ENCODE measurements around the gene BIRC5. TPM values are rescaled to one million over a fixed set of nuclear protein-coding genes. Genes with fewer than 3 reads are reported as not detected.

Gene BIRC5
- total RNA-seq, 3 donors from 2014 or later: 5.4 to 10.0 (median 8.5) TPM

GRCh38 chr17:78271419-78272170 lies 57.5 kb downstream of the BIRC5 start:
- Mint-ChIP-seq H3K36me3 (ENCODE audit: insufficient read depth) (no peaks in the 10 kb centered on the region), H3K4me3 (peak overlapping the region; percentile 35), H3K27me3 (ENCODE audit: low read depth) (peaks cover 3% of the 10 kb centered on the region), H3K9me3 (no peaks in the 10 kb centered on the region), H3K4me1 (ENCODE audit: low read depth) (peaks cover 33% of the 10 kb centered on the region)
- ATAC-seq: no peak
- no peak for DNase-seq

GRCh38 chr17:78272181-78272913 lies 58.3 kb downstream of the BIRC5 start:
- Mint-ChIP-seq H3K9me3 (no peaks in the 10 kb centered on the region), H3K4me3 (no peak overlapping the region), H3K4me1 (ENCODE audit: low read depth) (peaks cover 33% of the 10 kb centered on the region), H3K27me3 (ENCODE audit: low read depth) (peaks cover 3% of the 10 kb centered on the region), H3K36me3 (ENCODE audit: insufficient read depth) (no peaks in the 10 kb centered on the region)
- peak; percentile 90 to 96 for ATAC-seq
- DNase-seq: peak; percentile 62

- ATAC-seq (no peak), DNase-seq (no peak)
- no peaks in the 10 kb centered on the region for H3K9me3 Mint-ChIP-seq
- H3K4me3 Mint-ChIP-seq: no peak overlapping the region
- H3K27me3 Mint-ChIP-seq (ENCODE audit: low read depth): peaks cover 3% of the 10 kb centered on the region
- peaks cover 35% of the 10 kb centered on the region for H3K4me1 Mint-ChIP-seq (ENCODE audit: low read depth)
- H3K36me3 Mint-ChIP-seq (ENCODE audit: insufficient read depth): no peaks in the 10 kb centered on the region
Observed at GRCh38 chr17:78272914-78273258, 58.8 kb downstream of the BIRC5 start.

- peaks cover 36% of the 10 kb centered on the region for H3K4me1 Mint-ChIP-seq (ENCODE audit: low read depth)
- ATAC-seq (no peak), DNase-seq (no peak)
- peaks cover 3% of the 10 kb centered on the region for H3K27me3 Mint-ChIP-seq (ENCODE audit: low read depth)
- H3K9me3 Mint-ChIP-seq: no peaks in the 10 kb centered on the region
- H3K36me3 Mint-ChIP-seq (ENCODE audit: insufficient read depth): no peaks in the 10 kb centered on the region
- H3K4me3 Mint-ChIP-seq: no peak overlapping the region
Observed at GRCh38 chr17:78273813-78274212, 59.8 kb downstream of the BIRC5 start.

Other genes starting within 250 kb of the BIRC5 start
- 10 to 100 TPM; 79.1 to 87.1 (median 81.5) TPM for gene TMC6, start 85.5 kb upstream of the BIRC5 start, total RNA-seq
- 10 to 100 TPM; 46.9 to 69.4 (median 61.7) TPM for gene TMC8, start 83.5 kb upstream of the BIRC5 start, total RNA-seq
- gene C17orf99, start 67.9 kb upstream of the BIRC5 start, total RNA-seq: not detected
- gene SYNGR2, start 45.7 kb upstream of the BIRC5 start, total RNA-seq: 100 to 1,000 TPM; 192 to 224 (median 196) TPM
- 10 to 100 TPM; 23.0 to 30.3 (median 26.8) TPM for gene TK1, start 27.2 kb upstream of the BIRC5 start, total RNA-seq
- 10 to 100 TPM; 15.8 to 16.9 (median 16.1) TPM for gene AFMID, start 26.9 kb upstream of the BIRC5 start, total RNA-seq
- gene TMEM235, start 17.4 kb downstream of the BIRC5 start, total RNA-seq: not detected
- gene SOCS3, start 145.8 kb downstream of the BIRC5 start, total RNA-seq: 100 to 1,000 TPM; 118 to 143 (median 136) TPM
- 10 to 100 TPM; 47.4 to 51.7 (median 47.5) TPM for gene PGS1, start 164.4 kb downstream of the BIRC5 start, total RNA-seq

All from activated T-cell treated with anti-CD3 and anti-CD28 coated beads, Interleukin-2, amount 50 U/mL, for 4 hours (primary cell).